GM12874 (cell line): ENCODE data around the gene HOXA7.

Source experiments
- TF ChIP-seq, protein P1 (sequence below): IDR thresholded peaks from 2 replicates; pipeline ENCODE4 v1.5.1; 2011; ENCODE audit warnings: low read depth, mild to moderate bottlenecking, control low read depth, low read length, moderate library complexity; ENCODE audit not compliant: insufficient read depth

HOXA7 gene

DNA sequence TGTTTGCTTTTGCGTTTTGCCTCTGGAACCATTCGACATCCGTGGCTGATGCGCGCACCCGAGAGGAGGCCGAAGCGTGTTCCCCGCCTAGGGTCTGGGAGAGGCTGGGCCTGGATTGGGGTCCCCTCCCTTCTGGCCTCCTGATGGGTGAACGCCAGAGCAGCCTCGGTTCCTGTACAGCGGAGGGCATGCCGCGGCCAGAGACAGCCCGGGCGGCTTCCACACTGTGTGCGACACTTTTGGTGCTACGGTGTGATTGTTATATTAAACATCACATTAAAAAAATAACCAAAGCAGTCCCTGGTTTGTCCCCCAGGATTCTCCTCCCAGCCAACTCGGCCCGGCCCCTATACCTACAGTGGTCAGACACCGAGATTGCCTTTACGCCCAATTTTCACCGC is 3.7 kb upstream of the HOXA7 start:
- TF ChIP-seq, protein P1, sequence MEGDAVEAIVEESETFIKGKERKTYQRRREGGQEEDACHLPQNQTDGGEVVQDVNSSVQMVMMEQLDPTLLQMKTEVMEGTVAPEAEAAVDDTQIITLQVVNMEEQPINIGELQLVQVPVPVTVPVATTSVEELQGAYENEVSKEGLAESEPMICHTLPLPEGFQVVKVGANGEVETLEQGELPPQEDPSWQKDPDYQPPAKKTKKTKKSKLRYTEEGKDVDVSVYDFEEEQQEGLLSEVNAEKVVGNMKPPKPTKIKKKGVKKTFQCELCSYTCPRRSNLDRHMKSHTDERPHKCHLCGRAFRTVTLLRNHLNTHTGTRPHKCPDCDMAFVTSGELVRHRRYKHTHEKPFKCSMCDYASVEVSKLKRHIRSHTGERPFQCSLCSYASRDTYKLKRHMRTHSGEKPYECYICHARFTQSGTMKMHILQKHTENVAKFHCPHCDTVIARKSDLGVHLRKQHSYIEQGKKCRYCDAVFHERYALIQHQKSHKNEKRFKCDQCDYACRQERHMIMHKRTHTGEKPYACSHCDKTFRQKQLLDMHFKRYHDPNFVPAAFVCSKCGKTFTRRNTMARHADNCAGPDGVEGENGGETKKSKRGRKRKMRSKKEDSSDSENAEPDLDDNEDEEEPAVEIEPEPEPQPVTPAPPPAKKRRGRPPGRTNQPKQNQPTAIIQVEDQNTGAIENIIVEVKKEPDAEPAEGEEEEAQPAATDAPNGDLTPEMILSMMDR, result no peak

DNA sequence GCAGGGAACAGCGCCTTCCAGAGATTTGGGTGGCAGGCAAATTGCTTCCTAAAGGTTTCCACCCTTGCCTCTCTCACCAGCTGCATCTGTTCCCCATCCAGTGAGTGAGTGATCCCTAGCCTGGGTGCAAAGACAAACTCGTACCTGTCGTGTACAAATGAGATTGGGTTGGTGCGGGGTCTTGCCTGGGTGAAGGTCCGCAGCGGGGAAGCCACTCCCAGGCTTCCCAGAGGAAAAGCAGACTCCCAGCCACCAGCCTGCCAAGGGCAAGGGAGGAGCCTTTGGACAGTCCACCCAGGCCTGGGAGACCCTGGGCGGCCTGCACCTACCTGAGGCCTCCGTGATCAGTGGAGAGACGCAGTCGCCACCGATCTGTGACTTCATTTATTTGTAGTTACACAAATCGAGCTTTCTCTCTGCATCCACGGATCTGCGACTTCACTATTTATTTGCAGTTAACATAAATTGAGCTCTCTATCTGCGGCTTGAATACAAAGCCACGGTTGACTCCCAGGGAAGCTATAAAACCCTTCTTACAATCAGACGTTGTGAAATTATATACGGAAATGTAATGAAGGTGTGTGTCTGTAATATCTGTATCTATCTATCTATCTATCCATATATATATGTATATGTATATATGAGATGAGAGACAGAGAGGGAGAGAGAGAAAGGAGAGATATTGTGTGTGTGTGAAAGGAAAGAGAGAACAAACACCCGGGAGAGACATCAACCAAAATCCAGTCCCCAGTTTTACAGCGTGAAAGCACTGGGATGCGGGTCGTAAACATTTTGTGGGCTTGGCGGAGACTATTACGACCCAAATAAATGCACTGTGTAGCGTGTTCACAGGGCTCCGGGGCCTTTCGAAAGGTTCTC is 3.0 kb upstream of the HOXA7 start:
- TF ChIP-seq, protein P1, result no peak

DNA sequence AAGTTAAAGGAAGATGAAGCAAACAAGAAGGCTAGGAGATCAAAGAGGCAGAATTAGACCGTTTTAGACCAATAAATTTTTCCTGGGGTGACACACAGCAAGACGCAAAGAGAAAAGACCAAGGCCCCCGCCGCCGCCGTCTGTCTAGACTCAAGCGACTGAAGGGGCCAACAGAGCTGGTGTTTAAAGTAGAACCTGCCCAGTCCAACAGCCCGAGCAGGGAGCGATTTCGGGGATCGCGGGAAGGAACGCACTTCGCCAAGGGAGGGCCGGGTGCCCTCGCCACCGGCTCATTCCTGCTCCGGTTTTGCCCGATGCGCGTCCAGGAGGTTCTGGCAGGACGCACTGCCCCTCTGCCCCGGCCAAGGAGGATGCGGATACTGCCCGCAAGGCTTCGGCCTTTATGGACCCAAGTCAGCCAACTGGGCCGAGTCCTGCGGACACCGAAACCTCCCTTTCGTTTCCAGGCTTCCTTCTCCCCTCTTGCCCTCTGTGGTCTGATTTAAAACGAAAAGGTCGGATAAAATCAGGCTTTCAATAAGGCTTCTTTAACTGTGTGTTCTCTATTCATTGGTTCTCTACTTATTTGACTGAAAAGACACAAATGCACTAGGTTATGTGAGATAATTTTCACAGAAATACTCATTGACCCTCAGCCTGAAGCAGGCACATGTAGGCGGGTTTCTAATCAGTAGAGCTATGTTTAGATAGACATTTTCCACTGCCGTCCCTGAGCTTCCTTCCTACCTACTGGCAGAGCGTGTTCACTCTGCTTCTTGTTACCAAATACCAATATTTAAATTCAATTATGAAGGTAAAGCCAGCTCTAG is 2.2 kb upstream of the HOXA7 start:
- TF ChIP-seq, protein P1, result no peak

DNA sequence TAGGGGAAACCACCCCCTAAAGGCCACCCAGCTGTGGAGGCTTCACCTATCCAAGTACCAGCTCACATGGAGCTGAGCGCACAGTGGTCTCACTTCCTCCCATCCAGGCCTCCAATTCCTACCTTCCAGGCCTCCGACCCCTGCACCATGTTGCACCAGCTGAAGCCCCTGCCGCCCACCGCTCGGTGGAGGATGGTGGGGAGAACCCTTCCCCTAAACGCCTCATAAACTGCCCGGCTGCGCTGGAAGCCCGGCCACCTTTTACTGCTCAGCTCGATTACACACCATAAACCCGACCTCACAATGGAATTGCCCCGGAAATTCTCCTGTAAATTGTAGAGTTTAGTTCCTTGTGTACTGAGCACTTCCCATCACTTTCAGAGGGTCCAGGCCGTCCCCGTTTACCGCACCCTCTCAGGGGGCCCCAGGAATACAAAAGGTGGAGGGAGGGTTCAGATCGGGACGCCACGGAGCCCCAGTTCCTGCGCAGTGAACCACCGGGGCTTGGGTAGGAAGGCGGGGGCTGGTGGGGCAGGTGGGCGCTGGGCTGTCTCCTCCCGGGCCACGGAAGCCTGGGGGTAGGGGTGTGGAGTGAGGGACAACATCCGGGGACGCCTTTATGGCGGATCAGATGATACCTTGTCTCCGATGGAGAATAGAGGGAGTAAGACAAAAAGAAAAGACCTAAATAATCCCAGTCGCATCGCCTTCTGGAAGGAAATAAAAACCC is 1.4 kb upstream of the HOXA7 start:
- TF ChIP-seq, protein P1, result no peak

DNA sequence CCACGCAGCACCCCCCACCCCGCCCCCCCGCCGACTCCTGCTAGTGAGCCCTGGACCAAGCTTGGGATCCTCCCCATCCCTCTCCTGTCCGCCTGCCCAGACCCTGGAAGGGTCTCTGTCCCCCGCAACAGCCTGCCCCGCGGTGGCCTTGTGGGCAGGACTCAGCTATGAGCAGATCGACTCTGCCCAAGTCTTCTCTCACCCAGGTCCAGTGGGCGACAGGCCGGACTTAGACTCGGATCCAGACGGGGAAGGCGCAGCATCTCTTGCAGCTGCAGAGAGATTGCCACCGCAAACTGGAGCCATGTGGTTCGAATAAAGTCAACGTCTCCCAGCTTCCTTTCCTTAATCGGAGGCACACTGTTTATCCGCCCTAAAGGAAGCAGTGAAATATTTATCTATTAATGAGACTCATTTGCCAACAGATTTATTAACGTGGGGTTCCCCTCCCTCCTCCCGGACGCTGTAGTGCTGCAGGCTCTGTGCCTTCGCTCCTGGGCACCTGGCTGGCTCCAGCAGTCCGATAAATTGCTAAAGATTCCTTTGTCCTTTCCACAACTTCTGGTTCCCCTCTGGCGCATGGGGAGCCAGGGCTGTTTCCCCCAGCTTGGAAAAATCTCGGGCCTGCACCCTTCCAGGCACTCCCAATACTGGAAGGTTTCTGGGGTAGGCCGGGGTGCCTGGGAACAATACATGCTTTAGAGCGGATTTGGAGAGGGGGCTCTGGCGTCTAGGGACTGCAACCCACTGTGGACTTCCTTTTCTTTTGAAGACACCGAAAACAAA is 634 bp upstream of the HOXA7 start:
- TF ChIP-seq, protein P1, result no peak

DNA sequence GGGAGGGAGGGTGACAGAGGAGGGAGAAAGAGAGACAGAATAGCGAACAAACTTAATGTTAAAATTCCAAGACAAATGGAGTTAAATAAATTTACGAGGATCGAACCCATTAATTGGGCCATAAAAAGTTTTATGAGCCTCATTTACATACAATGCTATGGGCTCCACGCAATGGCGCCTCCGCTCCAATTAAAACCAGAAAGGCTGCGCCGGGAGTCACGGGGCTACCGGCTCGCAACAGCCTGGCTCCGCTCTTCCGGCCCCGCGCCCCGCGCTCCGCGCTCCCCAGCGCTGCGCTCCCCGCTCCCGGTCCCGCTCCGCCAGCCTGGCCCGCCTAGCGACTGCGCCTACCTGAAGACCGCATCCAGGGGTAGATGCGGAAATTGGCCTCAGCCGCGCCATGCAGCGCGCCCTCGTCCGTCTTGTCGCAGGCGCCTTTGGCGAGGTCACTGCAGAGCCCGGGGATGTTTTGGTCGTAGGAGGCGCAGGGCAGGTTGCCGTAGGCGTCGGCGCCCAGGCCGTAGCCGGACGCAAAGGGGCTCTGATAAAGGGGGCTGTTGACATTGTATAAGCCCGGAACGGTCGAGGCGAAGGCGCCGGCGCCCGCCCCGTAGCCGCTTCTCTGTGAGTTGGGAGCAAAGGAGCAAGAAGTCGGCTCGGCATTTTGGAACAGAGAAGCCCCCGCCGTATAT is 513 bp downstream of the HOXA7 start:
- TF ChIP-seq, protein P1, result no peak
